NCI-H1436 treated with DMSO at 0.1 percent for 48 hours (cell line): ENCODE data around the gene RABGGTA.

Experiments used
- DNase-seq: peaks from one replicate; lab custom pipeline; 2025; lab: John Stamatoyannopoulos, UW

RABGGTA gene

GRCh38 chr14:24271134-24271833 is at the start of gene RABGGTA:
RABGGTA (minus strand) TSS chr14:24271597; CDS start chr14:24271115, 482 bp downstream.
- peak; percentile 57 for DNase-seq

GRCh38 chr14:24317141-24317928 is 45.9 kb upstream of the RABGGTA start:
- no peak for DNase-seq

GRCh38 chr14:24316597-24316950 is 45.2 kb upstream of the RABGGTA start:
- no peak for DNase-seq

- no peak for DNase-seq
Observed at GRCh38 chr14:24315807-24316596, 44.6 kb upstream of the RABGGTA start.

GRCh38 chr14:24315243-24315806 is 43.9 kb upstream of the RABGGTA start:
- DNase-seq, result no peak

- DNase-seq, result no peak
Observed at GRCh38 chr14:24314377-24315193, 43.2 kb upstream of the RABGGTA start.

- no peak for DNase-seq
Observed at GRCh38 chr14:24313913-24314312, 42.5 kb upstream of the RABGGTA start.

- DNase-seq, result no peak
Observed at GRCh38 chr14:24312736-24313507, 41.5 kb upstream of the RABGGTA start.

GRCh38 chr14:24311837-24312615 is 40.6 kb upstream of the RABGGTA start:
- no peak for DNase-seq

- no peak for DNase-seq
Observed at GRCh38 chr14:24310646-24311604, 39.5 kb upstream of the RABGGTA start, which contains the start of gene LTB4R. LTB4R (plus strand) TSS chr14:24311502; CDS start chr14:24315652, 4,150 bp downstream.

GRCh38 chr14:24310265-24310645 is 38.9 kb upstream of the RABGGTA start:
- DNase-seq, result no peak

- no peak for DNase-seq
Observed at GRCh38 chr14:24309538-24310264, 38.3 kb upstream of the RABGGTA start, which contains the start of gene LTB4R2. LTB4R2 (plus strand) TSS chr14:24310140; CDS start chr14:24310665, 525 bp downstream.

- DNase-seq, result no peak
Observed at GRCh38 chr14:24308342-24309124, 37.1 kb upstream of the RABGGTA start.

- no peak for DNase-seq
Observed at GRCh38 chr14:24307575-24308341, 36.4 kb upstream of the RABGGTA start, which contains the start of gene CIDEB. CIDEB (minus strand) TSS chr14:24307977; CDS start chr14:24307858, 119 bp downstream.

- DNase-seq, result no peak
Observed at GRCh38 chr14:24307156-24307574, 35.8 kb upstream of the RABGGTA start.

- no peak for DNase-seq
Observed at GRCh38 chr14:24304019-24304387, 32.6 kb upstream of the RABGGTA start.
